ENCODE data around the gene CCDC69.

DNA sequence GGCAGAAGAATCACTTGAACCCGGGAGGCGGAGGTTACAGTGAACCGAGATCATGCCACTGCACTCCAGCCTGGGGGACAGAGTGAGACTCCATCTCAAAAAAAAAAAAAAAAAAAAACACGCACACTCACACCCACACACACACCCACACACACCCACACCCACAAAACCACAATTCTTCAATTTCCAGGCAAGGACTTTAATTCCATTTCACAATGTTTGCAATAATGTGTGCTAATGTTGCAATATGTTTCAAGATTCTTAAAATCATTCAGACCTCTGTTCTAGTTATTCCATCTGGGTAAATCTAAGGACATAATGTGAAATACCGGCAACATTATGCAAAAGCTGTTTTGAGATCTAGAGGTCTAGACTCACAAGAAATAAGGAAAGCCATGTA lies 28.3 kb downstream of the CCDC69 start:
- TF ChIP-seq CTCF (IDR thresholded peaks at IDR 0.05; ENCODE audit: low read depth, low read length) (no peak), POLR2A (IDR thresholded peaks at IDR 0.05; ENCODE audit: extremely low read depth, insufficient read length) (no peak), MYC (IDR thresholded peaks at IDR 0.05; ENCODE audit: low read depth, low read length) (no peak), MAX (IDR thresholded peaks at IDR 0.05; ENCODE audit: low read depth, low read length) (no peak)

Data from NB4 (cell line).